GM19467 (cell line): Measurements from ENCODE around the gene TMEM92.
"Not testable (repeated sequence)": the region's sequence is repeated elsewhere in the genome, so short reads cannot be mapped to it uniquely, and the experiment has no call there.

Experiments
- ATAC-seq: cut with Tn5 transposase; IDR thresholded peaks from one replicate; pipeline ENCODE4 v1.9.1; 2021; ENCODE audit warnings: mild to moderate bottlenecking, moderate library complexity; ENCODE audit not compliant: unreplicated experiment

Gene TMEM92

DNA sequence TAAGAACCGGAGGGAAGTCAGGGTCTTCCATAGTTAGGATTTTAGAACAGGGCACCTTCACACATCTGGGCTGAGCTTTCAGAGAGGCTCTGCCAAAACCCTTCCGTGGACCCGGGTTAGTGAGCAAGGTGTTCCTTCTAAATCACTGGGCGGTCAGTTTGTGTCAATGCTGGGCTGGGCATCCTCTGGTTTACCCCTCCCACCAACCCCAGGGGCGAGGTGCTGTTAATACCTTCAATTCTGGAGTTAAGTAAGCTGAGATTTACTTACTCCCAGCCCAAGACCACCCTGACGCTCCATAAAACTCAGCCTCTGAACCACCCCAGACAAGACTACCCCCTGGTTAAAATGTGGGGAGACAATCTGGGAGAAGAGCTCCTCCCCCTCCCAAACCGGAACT is 1.0 kb downstream of the TMEM92 start:
- no peak for ATAC-seq

- no peak for ATAC-seq
These were observed 2.5 kb downstream of the TMEM92 start for GRCh38 chr17:50276588-50277356.

DNA sequence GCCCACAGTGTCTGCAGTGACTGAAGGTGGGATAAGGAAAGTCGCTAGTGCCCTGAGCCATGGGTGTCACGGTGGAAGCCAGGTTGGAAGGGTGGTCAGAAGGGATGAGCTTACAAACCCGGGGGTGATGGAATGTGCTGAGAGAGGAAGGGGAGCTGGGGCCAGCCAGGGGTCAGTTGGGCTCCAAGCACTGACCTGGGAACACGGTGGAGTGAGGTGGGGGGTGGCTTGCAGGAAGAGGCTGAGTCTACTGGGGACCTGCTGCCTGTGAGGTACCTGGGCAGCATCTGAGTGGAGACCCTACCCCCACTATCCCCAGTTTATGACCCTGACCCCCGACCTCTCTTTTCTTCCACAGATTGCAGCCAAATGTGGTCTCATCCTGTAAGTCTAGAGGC is 3.1 kb downstream of the TMEM92 start:
- ATAC-seq, result no peak

DNA sequence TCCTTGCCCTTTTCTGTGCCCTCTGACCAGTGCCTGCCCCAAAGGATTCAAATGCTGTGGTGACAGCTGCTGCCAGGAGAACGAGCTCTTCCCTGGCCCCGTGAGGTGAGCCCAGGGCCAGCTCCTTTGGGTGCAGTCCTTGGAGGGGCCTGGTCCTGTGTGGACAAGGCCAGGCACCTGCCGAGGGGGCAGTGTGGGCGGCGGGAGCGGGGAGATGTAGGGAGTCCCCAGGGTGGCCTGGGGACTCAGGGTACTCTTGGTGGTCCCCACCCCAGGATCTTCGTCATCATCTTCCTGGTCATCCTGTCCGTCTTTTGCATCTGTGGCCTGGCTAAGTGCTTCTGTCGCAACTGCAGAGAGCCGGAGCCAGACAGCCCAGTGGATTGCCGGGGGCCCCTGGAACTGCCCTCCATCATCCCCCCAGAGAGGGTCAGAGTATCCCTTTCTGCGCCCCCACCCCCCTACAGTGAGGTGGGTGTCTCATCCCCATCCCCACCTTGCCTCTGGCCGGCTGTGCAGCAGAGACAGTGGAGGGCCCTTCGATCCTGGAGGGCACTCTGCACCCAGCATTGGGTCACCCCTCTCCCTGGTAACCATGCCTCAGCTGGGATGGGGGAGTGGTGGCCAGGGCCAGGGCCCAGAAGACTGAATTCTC is 4.4 kb downstream of the TMEM92 start:
- no peak for ATAC-seq

DNA sequence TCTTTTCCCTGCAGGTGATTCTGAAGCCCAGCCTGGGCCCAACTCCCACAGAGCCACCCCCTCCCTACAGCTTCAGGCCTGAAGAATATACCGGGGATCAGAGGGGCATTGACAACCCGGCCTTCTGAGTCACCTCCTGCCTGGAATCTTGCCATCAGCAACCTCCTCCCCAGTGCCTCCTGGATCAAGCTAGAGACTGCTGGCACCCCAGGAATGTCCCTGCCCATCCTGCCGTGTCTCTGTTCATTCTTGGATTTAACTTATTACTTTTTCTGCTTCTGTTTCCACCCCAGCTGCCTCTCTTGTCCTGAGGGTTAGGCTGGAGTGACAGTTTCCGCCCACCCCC is 4.9 kb downstream of the TMEM92 start:
- no peak for ATAC-seq

DNA sequence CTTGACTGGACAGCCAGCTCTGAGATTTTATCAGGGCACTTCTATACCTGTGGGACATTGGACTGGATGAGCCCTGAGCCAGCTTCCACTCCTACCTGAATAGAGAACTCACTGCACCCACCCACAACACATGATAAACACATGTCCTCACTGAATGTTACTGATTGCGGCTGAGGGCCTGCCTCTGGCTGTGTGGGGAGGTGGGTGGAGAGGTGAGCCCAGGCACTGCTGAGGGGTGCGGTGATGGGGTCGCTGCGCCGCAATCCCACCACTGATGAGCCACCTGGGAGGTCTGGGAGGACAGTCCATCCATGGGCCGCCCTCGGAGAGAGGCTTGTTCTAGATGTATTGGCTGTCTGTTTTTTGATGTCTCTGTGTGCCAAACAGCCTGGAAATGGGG is 5.4 kb downstream of the TMEM92 start:
- no peak for ATAC-seq

DNA sequence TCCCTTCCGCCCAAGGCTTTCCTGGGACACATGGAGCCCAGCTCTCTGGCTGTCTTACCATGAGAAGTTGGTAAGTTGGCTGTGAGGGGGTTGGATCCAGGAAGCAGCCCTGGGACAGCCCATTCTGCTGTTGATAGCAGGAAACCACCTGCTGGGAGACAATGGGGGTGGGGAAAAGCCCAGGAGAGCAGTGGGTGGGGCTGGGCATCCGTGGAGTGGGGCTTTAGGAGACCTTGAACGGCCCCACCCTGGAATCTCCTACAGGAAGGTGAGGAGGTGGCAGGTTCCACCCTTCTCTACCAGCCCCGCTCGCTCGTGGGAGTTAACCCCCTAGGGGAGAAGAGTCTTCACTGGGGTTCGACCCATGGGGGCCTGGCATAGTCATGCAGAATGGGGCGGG is 5.8 kb downstream of the TMEM92 start:
- ATAC-seq, result no peak

DNA sequence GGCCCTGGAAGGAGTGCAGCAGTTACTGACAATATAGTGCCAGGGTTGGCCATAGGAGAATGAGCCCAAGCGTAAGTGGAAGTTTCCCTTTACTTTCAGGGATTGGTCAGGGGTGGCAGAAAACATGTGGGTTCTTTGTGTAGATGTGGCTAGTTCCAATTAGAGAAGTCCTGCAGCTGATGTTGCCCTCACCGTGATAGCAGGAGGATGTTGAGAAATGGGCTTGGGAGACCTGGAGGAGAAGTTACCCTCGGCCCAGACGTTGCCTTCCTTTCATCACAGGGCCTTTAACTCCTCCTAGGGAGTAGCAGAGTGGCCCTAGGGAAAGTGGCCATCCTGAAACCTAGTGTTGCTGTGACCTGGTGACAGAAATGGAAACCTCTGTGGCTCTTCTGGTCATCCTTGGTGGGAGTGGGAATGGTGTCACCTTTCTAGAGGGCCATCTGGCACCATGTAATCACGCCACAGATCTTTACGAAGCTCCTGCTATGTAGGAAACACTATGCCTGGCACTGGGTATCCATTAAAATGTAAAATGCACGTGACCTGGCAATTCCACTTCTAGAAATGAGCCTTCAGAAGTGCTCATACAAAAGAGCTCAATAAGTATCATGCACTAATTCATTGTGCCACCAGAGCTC is 6.7 kb downstream of the TMEM92 start:
- no peak for ATAC-seq

- ATAC-seq, result no peak
These were observed 7.6 kb downstream of the TMEM92 start for GRCh38 chr17:50281739-50282401.

- ATAC-seq, result no peak
These were observed 9.0 kb downstream of the TMEM92 start for GRCh38 chr17:50283246-50283645.

DNA sequence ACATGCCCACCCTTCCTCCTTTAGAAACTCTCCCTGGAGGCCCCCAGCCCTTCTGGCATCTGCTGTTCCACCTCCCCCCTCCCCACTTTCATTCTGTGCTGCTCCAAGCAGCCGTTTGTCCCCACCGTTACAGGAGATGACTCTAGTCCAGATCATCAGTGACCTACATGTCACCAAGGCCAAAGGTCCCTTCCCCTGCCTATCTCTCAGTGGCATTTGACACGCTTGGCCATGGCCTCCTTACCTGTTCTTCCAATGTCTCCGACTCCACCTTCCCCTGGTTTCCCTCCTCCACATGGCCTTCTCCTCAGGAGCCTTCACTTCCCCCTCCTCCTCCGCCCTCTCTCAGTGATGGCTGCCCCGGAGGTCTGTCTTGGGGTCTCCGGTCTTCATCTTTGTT is 9.4 kb downstream of the TMEM92 start:
- no peak for ATAC-seq

DNA sequence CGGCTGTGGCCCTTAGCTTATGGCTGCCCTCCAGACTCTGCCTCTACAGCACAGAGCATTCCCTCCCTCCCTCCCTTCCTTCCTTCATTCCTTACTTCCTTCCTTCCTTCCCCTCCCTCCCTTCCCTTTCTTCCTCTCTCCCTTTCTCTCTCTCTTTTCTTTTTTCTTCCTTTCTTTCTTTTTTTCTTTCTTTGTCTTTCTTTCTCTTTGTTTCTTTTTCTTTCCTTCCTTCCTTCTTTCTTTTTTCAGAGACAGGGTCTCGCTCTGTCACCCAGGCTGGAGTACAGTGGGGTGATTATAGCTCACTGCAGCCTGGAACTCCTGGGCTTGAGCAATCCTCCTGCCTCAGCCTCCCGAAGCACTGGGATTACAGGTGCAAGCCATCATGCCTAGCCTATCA is 11.7 kb downstream of the TMEM92 start:
- ATAC-seq, result no peak

- ATAC-seq, result not testable (repeated sequence)
These were observed 13.0 kb downstream of the TMEM92 start for GRCh38 chr17:50287302-50287701.

DNA sequence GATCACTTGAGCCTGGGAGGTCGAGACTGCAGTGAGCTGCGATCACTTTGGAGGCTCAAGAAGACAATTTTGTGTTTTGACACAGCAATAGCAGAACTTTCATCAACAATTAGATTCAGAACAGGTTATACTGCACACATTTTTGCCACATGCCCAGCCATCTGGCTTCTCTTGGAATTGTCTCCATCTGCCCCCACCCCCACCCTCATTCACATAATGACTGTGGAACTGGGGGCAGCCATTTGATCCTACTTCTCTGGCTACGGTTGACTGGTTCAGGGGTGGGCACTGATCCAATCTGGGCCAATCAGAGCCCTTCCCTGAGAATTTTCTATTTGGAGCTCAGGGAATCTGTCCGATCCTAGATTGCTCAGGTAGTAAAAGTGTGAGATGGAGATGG is 14.0 kb downstream of the TMEM92 start:
- no peak for ATAC-seq

DNA sequence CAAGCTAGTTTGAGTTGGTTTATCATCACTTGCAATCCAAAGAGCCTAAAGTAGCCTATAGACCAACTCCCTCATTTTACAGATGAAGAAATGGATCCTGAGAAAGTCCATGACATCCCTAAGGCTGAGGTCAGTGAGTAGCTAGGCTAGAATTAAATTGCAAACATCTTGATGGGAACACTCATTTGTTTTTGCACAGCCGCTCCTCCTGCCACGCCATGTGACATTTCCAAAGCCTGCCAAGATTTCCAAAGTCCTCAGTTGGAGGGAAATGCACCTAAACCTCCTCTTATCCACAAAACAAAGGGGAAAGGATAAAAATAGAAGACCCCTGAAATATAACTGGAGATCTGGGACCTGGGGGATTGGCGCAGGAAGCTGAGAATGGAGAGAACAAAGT is 15.0 kb downstream of the TMEM92 start:
- no peak for ATAC-seq

- ATAC-seq, result no peak
These were observed 15.9 kb downstream of the TMEM92 start for GRCh38 chr17:50289991-50290702.

GRCh38 chr17:50290933-50291332 is 16.7 kb downstream of the TMEM92 start:
- ATAC-seq, result no peak

DNA sequence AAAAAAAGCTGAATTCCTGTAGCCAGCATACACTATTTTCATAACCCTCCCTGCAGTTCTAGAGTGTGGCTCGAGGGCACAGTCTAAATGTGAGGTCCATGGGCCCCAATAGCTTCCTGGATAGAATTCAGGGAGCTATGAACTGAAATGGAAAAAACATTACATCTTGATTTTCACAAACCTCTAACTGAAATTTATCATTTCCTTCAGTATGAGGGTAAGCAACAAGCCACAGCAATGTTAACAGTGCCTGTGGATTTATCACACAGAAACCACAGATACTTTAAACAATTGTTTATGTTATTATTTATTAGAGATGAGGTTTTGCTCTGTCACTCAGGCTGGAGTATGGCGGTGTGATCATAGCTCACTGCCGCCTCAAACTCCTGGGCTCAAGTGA is 18.2 kb downstream of the TMEM92 start:
- no peak for ATAC-seq

- no peak for ATAC-seq
These were observed 20.8 kb downstream of the TMEM92 start for GRCh38 chr17:50295021-50295420.

GRCh38 chr17:50297407-50297865 is 23.2 kb downstream of the TMEM92 start:
- ATAC-seq, result no peak

DNA sequence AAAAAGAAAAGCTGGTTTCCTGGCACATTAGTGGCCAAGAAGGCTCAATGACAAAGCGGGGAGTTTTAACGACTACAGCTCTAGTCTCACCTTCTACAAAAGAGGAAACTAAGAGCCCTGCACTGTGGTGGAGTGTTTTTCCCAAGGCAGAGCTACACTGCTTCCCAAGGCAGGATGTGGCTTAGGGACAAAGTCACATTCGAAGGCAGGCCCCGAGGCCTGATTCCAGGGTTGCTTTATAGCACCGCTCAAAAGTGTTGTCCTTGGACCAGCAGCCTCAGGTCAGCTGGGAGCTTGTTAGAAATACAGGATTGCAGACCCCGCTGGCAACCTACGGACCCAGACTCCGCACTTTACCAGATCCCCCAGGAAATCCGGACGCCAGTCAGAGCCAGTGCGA is 23.8 kb downstream of the TMEM92 start:
- ATAC-seq, result no peak
